ENCODE data around the gene PAFAH2. TPM values are rescaled to one million over a fixed set of nuclear protein-coding genes. Genes with fewer than 3 reads are reported as not detected.

PAFAH2 gene
- polyA plus RNA-seq, 1 donor, result 18.2 TPM

Other genes with a start within 250 kb of the PAFAH2 start
- gene SELENON, start 197.9 kb downstream of the PAFAH2 start, polyA plus RNA-seq (ENCODE audit: insufficient read length), result 75.1 TPM
- 98.5 TPM for gene MTFR1L, start 178.1 kb downstream of the PAFAH2 start, polyA plus RNA-seq (ENCODE audit: insufficient read length)
- gene AUNIP, start 138.6 kb downstream of the PAFAH2 start, polyA plus RNA-seq (ENCODE audit: insufficient read length), result 3.4 TPM
- 29.7 TPM for gene PAQR7, start 122.4 kb downstream of the PAFAH2 start, polyA plus RNA-seq (ENCODE audit: insufficient read length)
- gene STMN1, start 91.6 kb downstream of the PAFAH2 start, polyA plus RNA-seq (ENCODE audit: insufficient read length), result 1,379 TPM
- 1.8 TPM for gene EXTL1, start 23.7 kb upstream of the PAFAH2 start, polyA plus RNA-seq (ENCODE audit: insufficient read length)
- 5.4 TPM for gene SLC30A2, start 48.1 kb upstream of the PAFAH2 start, polyA plus RNA-seq (ENCODE audit: insufficient read length)
- gene TRIM63, start 69.6 kb upstream of the PAFAH2 start, polyA plus RNA-seq (ENCODE audit: insufficient read length), result 1.2 TPM
- 20.1 TPM for gene PDIK1L, start 113.8 kb upstream of the PAFAH2 start, polyA plus RNA-seq (ENCODE audit: insufficient read length)
- 0.63 TPM for gene FAM110D, start 161.0 kb upstream of the PAFAH2 start, polyA plus RNA-seq (ENCODE audit: insufficient read length)
- gene C1orf232, start 170.9 kb upstream of the PAFAH2 start, polyA plus RNA-seq (ENCODE audit: insufficient read length), result not detected
- gene ZNF593, start 171.8 kb upstream of the PAFAH2 start, polyA plus RNA-seq (ENCODE audit: insufficient read length), result 11.7 TPM
- 1.4 TPM for gene ZNF593OS, start 173.8 kb upstream of the PAFAH2 start, polyA plus RNA-seq (ENCODE audit: insufficient read length)
- gene CNKSR1, start 179.4 kb upstream of the PAFAH2 start, polyA plus RNA-seq (ENCODE audit: insufficient read length), result 15.4 TPM
- 0.18 TPM for gene CATSPER4, start 192.5 kb upstream of the PAFAH2 start, polyA plus RNA-seq (ENCODE audit: insufficient read length)
- 24.9 TPM for gene CEP85, start 236.1 kb upstream of the PAFAH2 start, polyA plus RNA-seq (ENCODE audit: insufficient read length)

Measured in left kidney (tissue), 1 donor.